K562 treated with DMSO at 1 percent for 24 hours (cell line): Measurements from ENCODE around the gene CNTNAP4. TPM values are rescaled to one million over a fixed set of nuclear protein-coding genes. Genes with fewer than 3 reads are reported as not detected.

Experiments used
- total RNA-seq: library from RNA; unstranded; fragments of 300-600 nt; gene quantifications from 2 replicates; pipeline ENCODE4 v1.2.3, GENCODE V29; 2022; ENCODE audit warnings: low read depth; ENCODE audit not compliant: insufficient read depth

Gene CNTNAP4
- 0.41 TPM in 1 of 2 replicates, not detected in the other for total RNA-seq

GRCh38 chr16:76276745-76277438 lies at the start of gene CNTNAP4:
TSS of gene CNTNAP4 (plus strand) at chr16:76277401. CDS start at chr16:76277663, 262 bp downstream.

